M059J (cell line): ENCODE results near the gene USP3. TPM values are rescaled to one million over a fixed set of nuclear protein-coding genes. Genes with fewer than 3 reads are reported as not detected.
A peak's percentile ranks its signal among the peaks of the same experiment; 100 is the strongest.

ENCODE experiments used
- DNase-seq: peaks from one replicate; pipeline ENCODE4 v3.0.0-alpha.2; 2012; ENCODE audit warnings: low read depth
- total RNA-seq: library from RNA; depleted of rRNA; stranded (reverse); fragments of >200 nt; shearing (Covaris generic); gene quantifications from 2 replicates; pipeline ENCODE4 v1.2.3, GENCODE V29; 2014; rRNA removed

The USP3 gene, protein sequence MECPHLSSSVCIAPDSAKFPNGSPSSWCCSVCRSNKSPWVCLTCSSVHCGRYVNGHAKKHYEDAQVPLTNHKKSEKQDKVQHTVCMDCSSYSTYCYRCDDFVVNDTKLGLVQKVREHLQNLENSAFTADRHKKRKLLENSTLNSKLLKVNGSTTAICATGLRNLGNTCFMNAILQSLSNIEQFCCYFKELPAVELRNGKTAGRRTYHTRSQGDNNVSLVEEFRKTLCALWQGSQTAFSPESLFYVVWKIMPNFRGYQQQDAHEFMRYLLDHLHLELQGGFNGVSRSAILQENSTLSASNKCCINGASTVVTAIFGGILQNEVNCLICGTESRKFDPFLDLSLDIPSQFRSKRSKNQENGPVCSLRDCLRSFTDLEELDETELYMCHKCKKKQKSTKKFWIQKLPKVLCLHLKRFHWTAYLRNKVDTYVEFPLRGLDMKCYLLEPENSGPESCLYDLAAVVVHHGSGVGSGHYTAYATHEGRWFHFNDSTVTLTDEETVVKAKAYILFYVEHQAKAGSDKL
- 25.7 and 29.9 TPM in 2 replicates for total RNA-seq

DNA sequence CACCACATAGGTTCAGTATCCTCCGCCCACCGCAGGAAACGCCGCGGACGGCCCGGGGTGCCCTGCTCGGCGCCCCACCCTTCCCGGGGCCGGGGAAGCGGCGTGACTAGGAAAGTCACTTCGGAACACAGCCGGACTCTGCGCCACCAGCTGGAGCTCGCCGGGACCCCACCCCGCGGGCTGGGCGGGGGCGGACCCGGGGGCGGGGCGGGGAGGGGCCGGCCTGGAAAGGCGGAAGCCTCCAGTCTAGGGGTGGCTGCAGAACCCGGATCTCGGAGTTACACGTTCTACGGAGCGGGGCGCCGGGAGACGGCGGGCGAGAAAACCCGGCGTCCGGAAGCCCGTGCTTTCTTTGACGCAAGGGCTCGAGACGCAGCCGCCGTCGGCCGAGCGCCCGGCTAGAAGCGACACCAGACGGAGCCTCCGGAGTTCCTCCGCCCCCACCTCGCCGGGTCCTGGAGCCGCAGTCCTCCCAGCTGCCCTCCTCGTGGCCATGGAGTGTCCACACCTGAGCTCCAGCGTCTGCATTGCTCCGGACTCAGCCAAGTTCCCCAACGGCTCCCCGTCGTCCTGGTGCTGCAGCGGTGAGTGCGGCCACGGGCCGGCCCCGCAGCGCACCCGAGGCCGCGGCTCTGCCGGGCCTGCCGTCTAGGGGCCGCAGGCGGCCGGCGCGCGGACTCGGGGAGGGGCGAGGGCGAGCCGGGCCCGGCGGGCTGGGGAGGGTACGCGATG lies at the start of gene USP3:
Gene USP3 (plus strand): TSS at position 347 of the 732 bp plus-strand sequence. CDS start 147 bp downstream, at position 494.
- peak; percentile 87 for DNase-seq

DNA sequence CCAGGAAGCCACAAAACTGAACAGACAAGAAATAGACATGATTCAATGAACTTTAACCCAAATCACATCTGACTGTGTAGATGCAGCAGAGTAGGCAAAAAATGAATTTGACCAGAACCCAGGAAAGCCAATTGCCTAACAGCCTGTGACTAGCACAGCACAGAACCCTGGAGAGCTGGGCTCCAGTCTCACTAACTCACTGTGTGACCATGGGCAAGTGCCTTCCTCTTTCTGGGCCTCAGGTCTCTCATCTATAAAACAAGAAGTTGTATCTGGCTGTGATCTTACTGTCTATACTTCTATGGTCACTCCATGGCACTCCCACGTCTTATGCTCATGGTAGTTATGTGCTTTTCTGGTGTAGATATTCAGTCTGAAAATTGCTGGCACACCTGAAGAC lies 48.1 kb upstream of the USP3 start:
- DNase-seq = no peak

DNA sequence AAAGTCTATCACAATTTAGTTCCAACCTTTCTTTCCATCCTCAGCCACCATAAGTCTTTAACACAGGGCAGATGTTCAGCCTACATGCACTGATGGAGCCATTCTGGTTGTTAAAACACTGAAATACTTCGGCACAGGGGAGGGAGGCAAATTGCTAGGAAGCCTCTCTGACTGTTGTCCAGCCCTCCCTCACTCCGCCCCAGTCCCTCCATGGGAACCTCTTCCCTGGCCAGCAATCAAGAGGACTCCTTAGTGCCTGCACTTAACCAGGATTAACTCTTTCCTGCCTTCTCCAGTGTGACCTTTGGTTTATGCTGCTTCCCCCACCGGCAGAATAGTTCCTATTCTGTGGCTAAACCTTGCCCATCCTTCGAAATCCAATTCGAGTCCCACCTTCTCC lies 47.0 kb upstream of the USP3 start:
- DNase-seq = no peak

DNA sequence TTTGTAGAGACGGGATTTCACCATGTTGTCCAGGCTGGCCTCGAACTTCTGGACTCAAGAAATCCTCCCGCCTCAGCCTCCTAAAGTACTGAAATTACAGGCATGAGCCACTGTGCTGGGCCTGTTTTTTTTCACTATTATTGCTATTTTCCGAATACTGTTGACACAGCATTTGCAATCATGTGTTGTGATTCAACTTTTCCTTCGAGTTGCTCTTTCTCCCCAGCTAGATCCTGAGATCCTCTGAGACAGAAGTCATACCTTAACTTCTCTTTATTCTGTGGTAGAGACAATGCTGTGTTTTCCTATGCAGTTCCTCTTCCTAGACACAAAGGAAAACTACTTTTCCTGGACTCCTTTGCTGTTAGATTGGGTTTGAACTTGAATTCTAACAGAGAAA lies 46.4 kb upstream of the USP3 start:
- no peak for DNase-seq

DNA sequence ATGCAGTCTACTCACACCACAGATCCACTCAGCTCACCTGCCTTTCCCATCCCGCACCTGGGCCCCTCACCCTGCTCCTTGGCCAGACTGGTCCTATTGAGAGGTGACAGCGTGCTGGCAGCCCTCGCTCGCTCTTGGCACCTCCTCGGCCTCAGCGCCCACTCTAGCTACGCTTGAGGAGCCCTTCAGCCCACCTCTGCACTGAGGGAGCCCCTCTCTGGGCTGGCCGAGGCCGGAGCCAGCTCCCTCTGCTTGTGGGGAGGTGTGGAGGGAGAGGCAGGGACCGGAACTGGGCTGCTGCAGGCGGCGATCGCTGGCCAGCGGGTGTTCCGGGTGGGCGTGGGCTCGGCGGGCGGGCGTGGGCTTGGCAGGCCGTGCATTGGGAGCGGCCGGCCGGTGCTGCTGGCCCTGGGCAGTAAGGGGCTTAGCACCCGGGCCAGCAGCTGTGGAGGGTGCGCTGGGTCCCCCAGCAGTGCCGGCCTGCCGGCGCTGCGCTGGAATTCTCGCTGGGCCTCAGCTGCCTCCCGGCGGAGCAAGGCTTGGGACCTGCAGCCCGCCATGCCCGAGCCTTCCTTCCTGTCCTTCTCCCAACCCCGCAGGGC lies 45.5 kb upstream of the USP3 start:
- no peak for DNase-seq

DNA sequence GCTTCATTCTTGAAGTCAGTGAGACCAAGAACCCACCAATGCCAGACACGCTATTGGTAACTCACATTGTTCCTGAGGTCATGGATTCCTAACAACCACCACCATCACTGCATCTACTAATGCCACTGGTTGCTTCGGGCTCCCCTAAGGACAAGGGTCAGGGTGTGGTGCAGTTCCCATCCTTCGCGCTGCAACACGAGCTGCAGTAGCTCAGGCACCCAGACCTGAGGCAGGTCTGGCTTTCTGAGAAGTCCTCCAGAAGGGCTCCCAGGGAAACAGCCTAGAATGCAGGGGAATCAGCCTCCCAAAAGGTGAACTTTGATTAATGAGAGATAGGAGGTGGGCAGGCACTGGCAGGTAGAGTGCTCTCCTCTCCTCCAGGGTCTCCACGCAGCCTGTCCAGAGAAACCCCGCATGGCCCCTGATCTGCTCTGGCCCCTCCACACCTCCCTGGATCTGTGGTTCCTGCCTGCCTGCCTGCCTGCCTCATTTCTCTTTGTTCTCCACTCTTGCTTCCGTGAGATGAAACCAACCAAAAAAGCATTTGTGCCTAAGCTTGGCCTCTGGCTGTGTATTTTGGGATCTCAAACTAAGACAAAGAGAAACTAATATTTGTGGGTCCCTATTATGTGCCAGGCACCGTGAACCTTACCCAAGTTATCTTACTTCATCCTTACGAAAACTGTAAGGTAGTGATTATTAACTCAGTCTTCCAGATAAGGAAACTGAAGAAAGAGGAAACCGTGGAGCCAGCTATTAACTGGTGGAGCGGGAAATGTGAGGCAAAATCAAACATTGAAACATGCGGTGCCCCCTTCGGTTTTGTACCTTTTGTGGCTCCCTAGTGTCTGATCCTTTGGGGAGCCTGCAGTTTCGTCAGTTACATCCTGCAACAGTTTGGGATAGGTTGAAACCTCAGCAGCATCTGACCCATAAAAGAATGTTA lies 43.9 kb upstream of the USP3 start:
- no peak for DNase-seq

DNA sequence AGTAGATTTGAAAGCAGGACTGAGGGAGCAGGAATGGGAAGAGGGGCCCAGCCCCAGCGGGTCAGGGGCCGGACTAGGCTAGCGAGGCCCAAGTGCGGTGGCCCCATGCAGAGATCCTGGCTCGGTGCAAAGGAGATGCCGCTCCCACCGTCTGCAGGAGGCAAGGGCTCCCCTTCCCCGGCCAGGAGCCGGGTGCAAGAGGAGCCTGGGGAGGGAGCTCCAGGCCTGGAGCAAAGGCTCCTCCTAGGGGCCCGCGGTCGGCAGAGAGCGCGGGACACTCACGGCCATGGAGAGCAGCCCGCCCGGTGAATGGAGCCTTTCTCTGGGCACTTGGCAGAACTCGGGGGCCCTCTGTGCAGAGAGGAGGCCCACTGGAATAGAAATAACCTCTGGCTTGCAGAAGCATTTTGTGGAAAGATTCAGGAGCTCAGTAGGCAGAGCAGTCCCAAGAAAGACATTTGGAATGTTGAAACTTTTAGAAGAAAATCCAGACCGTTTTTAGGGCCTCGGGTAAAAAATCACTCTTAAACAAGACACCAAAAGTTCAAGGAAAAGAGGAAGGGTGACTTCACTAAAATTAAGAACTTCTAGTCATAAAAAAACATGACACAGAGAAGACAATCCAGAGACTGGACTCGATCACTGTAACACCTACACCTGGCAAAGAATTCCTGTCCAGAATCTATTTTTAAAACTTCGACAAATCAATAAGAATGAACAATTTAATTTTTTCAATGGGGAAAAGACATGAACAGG lies 43.0 kb upstream of the USP3 start:
- no peak for DNase-seq

DNA sequence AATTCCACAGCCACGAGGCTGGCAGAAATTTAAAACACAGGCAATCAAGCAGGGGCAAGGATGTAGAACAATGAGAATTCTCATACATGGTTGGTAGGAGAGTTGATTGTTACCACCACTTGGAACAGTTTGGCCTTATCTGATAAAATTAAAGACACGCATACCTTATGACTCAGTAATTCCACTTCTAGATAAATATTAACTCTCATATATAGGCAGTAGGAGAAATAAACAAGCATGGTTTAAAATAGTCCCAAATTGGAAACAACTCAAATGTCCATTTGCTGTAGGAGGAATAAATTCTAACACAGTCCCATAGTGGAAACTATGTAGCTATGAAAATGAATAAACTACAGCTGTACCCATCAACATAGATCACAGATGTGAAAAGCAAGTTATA lies 42.3 kb upstream of the USP3 start:
- DNase-seq = peak; percentile 76

DNA sequence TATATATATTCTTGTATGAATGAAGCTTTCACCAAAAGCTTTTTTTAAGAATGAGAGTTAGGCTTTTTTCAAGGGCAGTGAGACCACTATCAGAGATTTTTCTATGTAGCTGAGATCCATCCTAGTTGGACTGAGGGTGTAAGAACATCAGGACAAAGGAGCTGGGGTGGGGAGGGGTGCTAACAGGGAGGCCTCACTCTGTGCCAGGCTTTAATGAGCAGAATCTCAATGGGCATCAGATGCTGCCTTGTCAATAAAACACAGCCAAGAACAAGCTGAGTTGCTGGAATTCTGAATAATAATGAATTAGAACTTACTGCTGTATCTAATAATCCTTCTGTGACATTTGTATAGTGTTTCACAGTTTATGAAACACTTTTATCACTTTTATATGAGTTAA lies 41.4 kb upstream of the USP3 start:
- no peak for DNase-seq

DNA sequence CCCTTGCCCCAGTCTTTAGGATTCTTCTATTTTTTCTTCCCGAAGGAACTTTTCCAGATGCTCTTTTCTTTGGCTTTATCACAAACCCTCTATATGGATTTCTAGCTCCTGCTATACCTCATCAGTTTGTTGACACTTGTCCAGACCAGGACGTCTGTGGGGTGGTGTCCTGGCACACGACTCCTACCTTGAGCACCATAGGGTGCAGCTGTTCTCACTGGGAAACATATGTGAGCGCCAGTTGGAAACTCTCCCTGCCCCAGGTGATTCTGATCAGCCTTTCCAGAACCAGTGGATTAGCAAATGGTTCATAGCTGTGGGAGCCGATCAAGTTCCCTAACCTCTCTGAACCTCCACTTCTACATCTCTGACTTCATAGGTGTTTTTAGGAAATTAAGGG lies 40.6 kb upstream of the USP3 start:
- DNase-seq = no peak

DNA sequence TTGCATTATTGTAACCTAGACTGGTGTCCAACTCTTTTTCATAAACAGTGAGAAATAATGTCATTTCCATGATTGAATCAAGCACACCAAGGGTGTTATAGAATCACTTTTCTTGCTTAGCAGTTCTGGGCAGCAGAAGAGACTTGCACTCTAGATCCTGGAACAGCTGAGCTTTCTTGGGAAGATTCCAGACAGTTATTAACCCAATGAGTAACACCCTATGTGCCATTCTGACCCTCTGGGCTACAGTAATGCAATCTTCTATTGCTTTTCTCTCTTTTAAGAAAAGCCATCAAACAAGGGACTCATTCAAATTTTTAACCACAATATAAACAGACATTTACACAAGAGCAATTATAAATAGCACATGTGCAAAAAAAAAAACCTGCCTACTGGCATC lies 39.3 kb upstream of the USP3 start:
- peak; percentile 86 for DNase-seq

DNA sequence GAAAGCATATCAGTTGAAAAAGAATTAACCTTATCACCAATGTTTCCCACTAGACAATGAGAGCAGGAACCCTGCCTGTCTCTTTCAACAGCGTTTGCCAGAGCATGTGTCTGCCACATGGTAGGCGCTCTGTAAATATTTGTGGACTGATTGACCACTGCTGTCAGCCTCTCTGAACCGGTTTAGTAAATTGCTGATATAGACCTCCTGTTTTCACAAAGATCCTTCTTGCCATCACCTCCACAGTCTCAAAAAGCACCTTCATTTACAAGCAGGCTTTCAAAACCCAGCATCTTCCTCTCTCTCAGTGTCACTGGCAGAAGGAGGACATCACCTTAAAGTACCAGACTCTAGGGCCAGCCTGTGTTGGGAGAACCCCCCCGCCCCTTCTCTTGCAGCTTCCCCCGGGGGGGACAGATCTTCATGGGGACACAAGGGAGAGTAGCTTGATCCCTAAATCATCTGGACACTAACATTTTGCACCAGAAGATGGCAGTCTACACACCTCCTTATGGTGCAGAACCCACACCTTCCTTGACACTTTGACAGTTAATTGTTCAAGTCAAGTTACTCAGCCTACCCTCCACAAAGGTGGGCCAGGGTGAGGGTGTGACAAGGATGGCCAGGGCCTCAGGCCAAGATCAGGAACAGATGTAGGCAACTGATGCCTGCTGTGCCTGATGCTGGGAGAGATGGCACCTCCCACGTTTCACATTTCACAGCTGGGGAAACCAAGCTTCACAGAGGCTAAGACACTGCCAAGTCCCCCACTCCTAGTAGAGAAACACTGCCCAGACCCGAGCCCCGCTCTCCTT lies 37.8 kb upstream of the USP3 start:
- peak; percentile 65 for DNase-seq

DNA sequence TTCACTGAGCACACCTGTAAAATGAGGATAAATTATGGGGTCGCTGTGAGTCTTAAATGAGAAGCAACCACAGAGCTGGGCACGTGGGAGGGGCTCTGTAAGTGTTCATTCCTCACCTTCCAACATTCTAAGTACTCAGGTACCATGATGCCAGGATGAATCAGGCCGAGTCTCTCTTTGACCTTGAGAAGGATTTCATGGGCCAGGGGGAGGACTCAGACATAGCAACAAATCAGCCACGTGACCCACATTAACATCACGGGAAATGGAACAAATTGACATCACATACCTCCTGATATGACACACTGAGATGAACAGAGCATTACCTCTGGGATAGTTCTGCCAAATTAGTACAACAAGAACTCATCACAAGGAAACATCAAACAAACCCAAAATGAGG lies 35.2 kb upstream of the USP3 start:
- no peak for DNase-seq

DNA sequence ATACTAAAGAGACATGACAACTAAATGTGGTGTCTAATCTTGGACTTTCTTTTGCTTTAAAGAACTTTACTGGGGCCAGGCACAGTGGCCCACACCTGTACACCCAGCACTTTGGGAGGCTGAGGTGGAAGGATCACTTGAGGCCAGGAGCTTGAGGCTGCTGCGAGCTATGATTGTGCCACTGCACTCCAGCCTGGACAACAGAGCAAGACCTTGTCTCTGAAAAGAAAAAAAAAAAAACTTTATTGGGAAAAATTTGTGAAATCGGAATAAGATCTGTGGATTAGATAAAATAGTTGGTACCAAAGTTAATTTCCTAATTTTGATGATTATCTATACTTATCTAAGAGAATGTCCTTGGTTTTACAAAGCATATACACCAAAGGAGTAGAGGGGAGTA lies 34.4 kb upstream of the USP3 start:
- DNase-seq = no peak

DNA sequence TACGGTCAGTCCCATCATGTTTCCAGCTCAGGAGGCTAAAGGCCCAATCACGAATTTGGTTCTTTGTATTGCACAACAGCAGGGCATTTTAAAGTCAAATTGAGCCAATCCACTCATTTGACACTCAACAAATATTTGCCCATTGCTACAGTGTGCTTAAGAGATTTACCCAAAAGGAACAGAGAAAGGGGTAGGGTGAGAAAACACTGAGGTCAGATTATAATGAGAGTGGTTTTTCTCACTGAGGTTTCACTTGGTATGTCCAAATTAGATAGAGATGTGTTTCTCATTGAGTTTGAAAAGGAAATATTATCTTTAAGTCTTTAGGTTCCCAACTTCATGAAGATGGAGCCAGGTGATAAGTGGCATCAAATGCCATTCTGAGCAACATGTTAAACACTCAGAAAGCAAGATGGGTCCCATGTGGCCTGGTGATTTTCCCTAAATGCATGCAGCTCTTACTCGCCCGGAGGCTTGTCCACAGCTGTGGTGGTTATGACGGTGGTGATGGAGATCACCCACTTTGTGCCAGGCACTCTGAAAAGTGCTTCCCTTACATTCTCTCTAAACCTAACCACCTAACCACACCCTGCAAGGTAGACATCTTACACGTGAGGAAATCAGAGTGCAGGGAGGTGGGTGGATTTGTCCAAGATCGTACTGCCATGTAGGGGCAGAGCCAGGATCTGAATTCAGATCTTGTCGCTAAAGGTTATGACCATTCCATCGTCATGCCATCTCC lies 31.2 kb upstream of the USP3 start:
- no peak for DNase-seq

DNA sequence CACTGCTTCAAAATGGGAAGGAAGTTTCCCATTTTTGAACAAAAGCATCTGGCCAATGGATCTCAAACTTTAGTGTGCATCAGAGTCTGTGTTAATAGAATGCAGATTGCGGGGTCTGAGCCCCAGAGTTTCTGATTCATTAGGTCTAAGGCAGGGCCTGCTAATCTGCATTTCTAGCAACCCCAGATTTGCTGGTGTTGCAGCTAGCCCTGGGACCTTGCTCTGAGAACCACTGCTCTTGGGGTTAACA lies 30.7 kb upstream of the USP3 start:
- no peak for DNase-seq

DNA sequence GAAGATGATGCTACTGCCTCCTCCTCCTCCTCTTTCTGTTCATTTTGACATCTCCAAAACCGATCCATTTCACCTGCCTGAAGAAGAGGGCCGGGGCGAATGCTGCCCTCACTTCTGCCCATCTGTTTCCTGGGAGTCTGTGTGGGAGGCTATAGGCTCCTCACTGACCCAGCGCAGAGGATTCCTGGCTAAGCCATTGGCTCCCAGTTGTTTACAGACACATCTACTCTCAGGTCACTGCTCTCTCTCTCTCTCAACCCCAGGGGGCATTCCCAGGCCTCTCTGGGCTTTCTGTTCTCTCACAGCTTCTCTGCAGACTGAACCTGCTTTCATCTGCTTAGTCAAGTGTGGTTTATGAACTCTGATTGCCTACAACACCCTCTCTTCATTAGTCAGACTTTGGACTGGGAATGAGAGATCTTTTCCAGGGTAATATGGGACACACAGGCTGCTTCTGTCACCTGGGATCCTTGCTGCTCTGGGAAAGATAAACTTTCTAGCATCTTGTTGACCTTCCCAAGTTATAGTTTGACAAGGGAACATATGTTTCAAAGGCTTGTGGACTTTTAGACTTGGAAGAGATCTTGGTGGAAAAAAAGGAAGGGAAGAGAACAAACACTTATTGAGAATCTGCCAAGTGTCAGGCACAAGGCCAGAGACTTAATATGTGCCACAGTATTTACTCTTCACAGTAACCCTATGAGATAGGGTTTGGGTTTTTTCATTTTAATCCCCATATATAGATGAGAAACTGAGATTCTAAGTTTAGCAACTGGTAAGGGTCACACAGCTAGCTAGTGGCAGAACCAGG lies 30.2 kb upstream of the USP3 start:
- peak; percentile 90 for DNase-seq

DNA sequence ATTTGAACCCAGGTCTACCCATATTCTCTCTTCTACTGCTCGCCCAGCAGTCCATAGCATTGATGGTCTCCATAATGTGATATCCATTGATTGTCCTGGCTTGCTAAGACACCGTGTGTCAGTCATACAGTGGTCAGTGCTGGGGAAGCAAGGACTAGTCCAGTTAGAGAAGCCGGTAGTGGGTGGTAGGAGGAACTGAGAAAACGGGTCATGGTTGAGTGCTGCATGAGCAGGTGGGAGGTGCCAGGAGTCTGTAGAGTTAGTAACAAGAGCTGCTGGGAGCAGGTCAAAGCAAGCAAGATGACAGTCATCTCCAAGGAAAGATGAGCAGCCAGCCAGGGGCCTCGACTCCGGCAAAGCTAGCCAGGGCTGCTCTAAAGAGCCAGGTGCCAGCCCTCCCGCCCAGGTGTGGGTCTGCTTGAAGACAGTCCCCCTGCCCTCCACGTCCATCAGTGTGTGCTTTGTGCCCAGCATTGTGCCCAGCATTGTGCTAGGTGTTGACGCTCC lies 29.5 kb upstream of the USP3 start:
- DNase-seq = peak; percentile 35
